CD4-positive, alpha-beta T cell treated with Interleukin-10 for 1 hour (primary cell): Measurements from ENCODE around the gene COQ8A.

Experiments
- DNase-seq: peaks from one replicate; pipeline ENCODE4 v3.0.0-alpha.2; 2020

The COQ8A gene

GRCh38 chr1:226974544-226975258 is 34.6 kb downstream of the COQ8A start:
- DNase-seq, result no peak

DNA sequence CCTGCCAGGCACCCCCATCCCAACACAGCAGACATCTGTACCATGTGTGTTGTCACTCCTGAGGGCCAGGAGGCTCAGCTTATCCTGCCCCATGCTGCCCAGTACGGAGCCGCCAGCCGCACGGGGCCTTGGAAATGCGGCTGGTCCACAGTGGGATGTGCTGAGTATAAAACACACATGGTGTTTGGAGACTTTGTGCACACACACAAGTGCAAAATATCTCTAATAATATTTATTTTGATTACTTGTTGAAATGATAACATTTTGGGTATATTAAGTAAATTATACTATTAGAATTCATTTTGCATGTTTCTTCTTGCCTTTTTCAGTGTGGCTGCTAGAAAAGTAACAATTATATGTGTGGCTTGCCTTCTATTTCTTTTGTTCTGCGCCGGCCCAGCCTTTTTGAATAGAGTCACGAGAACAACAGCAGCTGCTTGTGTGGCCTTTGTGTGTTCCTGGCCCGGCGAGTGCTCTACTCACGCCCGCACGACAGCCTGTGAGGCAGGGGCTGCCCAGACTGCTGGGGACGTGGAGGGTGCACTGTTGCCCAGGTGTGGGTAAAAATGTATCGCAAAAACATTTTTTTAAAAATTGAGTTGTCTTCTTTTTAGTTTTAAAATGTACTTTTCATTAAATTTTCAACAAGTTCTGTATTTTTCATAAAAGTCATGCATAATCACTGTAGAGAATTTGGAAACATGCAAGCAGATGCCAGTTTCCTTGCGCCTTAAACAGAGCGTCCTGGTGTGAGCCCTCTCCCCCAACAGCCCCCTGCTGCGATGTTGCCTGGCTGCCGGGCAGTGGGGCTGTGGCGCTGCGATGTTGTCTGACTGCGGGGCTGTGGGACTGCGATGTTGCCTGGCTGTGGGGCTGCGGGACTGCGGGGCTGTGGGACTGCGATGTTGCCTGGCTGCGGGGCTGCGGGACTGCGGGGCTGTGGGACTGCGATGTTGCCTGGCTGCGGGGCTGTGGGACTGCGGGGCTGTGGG is 35.5 kb downstream of the COQ8A start:
- DNase-seq, result no peak

DNA sequence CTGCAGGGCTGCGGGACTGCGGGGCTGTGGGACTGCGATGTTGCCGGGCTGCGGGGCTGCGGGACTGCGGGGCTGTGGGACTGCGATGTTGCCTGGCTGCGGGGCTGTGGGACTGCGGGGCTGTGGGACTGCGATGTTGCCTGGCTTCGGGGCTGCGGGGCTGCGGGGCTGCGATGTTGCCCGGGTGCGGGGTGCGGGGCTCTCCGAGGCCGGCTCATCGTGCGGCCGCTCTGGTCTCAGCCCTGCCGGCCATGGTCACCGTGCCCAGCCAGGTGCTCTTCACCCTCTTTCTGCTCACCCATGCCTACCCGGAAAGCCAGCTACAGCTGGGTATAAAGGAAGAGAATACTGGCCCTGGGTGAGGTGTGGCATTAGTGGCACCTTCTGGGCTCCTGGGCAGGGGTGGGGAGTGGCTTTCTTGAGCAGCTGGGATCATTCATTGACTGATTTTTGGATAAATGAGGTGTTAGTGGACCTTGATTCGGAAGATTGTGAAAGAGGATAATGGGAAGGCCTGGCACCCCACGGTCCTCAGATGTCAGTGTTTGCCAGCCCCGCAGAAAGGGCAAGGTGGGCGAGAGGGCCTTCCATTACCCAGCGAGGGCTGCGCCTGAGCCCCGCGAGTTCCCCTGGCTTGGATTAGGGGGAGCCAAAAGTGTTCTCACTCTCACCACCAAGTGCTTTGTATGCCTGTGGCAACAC is 36.3 kb downstream of the COQ8A start:
- no peak for DNase-seq

- no peak for DNase-seq
These were observed 37.0 kb downstream of the COQ8A start for GRCh38 chr1:226976978-226977642.

DNA sequence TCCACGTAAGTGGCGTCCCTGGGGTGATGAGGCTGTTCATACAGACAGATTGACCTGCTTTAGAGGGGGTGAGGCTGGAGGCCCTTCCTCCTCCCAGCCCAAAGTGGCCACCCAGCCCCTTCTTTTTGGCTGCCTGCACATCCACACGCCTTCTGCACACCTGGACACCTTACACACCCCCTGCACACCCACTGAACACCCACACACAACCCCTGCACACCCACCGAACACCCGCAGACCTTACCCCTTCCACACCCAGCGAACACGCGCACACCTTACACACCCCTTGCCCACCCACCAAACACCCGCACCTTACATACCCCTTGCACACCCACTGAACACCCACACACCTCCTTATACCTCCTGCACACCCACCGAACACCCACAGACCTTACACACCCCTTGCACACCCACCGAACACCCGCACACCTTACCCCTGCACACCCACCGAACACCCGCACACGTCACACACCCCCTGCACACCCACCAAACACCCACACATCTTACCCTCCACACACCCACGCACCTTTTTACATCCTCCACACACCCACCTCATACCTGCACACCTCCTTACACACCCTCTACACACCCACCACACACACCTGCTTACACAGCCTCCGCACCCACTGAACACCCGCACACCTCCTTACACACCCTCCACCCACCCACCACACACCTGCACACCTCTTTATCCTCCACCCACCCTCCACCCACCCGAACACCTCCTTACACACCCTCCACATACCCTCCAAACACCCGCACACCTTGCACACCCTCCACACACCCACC is 37.7 kb downstream of the COQ8A start:
- no peak for DNase-seq

- no peak for DNase-seq
These were observed 38.5 kb downstream of the COQ8A start for GRCh38 chr1:226978432-226979114.

- no peak for DNase-seq
These were observed 39.0 kb downstream of the COQ8A start for GRCh38 chr1:226979115-226979516.

DNA sequence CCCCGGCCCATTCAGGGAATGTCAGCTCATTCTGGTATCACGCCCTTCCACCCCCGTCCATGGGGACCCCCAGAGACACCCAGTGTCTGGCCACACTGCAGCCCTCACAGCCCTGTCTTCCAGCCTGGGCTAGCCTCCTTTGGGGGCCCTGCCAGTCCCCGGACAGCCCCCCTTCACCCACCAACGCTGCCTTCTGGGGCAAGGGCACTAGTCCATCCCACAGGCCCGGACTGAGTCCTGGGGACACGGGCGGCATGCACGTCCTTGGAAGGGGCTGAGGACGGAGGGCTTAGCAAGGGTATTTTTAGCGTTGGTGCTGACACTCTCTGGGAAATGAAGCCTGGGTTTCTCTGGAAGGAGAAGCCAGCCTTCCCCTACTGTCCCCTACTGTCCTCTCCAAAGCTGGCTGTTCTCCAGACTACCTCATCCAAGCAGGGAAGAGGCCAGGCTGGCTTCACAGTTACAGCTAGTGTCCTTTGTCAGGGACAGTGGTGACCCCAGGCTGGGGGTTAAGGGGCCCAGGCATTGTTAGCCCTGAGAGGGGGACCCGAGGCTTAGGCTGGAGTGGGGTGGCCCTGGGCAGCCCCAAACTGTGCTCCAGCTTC is 39.5 kb downstream of the COQ8A start:
- no peak for DNase-seq

DNA sequence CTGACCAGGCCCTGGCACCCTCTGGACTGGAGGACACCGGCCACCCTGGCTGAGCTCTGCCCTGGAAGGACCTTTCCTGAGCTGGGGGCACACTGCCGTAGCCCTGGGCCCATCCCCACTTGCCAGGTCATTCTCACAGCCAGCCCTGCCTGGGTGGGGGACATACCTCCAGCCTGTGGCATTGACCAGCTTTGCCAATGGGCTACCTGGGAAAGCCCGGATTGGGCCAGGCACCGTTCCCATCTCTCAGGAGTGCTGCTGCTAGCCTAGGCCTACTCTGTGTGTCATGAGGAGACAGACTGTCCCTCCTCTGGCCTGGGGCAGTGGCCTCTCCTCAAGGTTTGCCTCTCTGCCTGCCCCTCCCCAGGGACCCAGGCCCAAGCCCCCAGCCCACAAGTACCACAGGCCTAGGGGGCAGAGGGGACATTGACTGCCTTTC is 40.0 kb downstream of the COQ8A start:
- no peak for DNase-seq

GRCh38 chr1:226980565-226981385 is 40.7 kb downstream of the COQ8A start:
- DNase-seq, result no peak

- no peak for DNase-seq
These were observed 41.3 kb downstream of the COQ8A start for GRCh38 chr1:226981386-226981817.

- DNase-seq, result no peak
These were observed 41.7 kb downstream of the COQ8A start for GRCh38 chr1:226981838-226982237.

GRCh38 chr1:226982451-226983177 is 42.5 kb downstream of the COQ8A start:
- DNase-seq, result no peak

GRCh38 chr1:226983247-226983991 is 43.3 kb downstream of the COQ8A start:
- DNase-seq, result no peak

DNA sequence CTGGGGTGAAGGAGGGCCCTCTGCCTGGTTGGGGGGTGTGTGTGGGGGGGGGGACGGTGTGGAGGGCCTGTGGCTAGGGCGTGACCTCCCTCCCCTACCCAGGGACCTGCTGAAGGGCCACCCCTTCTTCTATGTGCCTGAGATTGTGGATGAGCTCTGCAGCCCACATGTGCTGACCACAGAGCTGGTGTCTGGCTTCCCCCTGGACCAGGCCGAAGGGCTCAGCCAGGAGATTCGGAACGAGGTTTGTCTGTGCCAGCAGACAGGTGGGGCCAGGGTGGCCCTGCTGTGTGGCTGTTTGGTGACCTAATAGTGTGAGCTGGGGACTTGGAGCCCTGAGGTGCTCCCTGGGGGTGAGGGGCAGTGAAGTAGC is 43.9 kb downstream of the COQ8A start:
- DNase-seq, result no peak

GRCh38 chr1:226984521-226985238 is 44.6 kb downstream of the COQ8A start:
- DNase-seq, result no peak

- DNase-seq, result no peak
These were observed 45.2 kb downstream of the COQ8A start for GRCh38 chr1:226985239-226985838.
